HFFc6 (cell line): Measurements from ENCODE around the gene NBAS. TPM values are rescaled to one million over a fixed set of nuclear protein-coding genes. Genes with fewer than 3 reads are reported as not detected.
A peak's percentile ranks its signal among the peaks of the same experiment; 100 is the strongest.

ENCODE experiments used
- DNase-seq: peaks from one replicate; pipeline ENCODE4 v3.0.0-alpha.2; 2018
- H3K27ac Mint-ChIP-seq: 2 replicates; pipeline ENCODE4 v1.8.0; 2020; ENCODE audit warnings: mild to moderate bottlenecking, mixed read lengths
- H3K27me3 Mint-ChIP-seq: 2 replicates; pipeline ENCODE4 v1.8.0; 2021; ENCODE audit warnings: mild to moderate bottlenecking, moderate library complexity, mixed read lengths; ENCODE audit not compliant: insufficient read depth
- H3K36me3 Mint-ChIP-seq: 2 replicates; pipeline ENCODE4 v1.8.0; 2021; ENCODE audit warnings: low read depth, mixed read lengths
- H3K4me1 Mint-ChIP-seq: 2 replicates; pipeline ENCODE4 v1.8.0; 2020; ENCODE audit warnings: low read depth, mixed read lengths
- H3K4me3 Mint-ChIP-seq: 2 replicates; pipeline ENCODE4 v1.8.0; 2020; ENCODE audit warnings: mild to moderate bottlenecking, moderate library complexity, mixed read lengths
- H3K9me3 Mint-ChIP-seq: 2 replicates; pipeline ENCODE4 v1.8.0; 2020; ENCODE audit warnings: mild to moderate bottlenecking, mixed read lengths
- total RNA-seq, 6 experiments: library from RNA; stranded (reverse); fragmentation: NEBNext Ultra II Directional; extraction: Animal tissue kit (Norgen Biotek cat#: 25700); gene quantifications; 2 replicates in 1 of 6; 3 replicates in 5 of 6; pipeline ENCODE4 v1.2.3, GENCODE V29; 2021
- TF ChIP-seq, protein P1 (sequence below): fragments of 200-600 bp; sonication (generic); IDR thresholded peaks from 2 replicates; pipeline ENCODE4 v1.5.0; 2021; ENCODE audit warnings: antibody characterized with exemption, mild to moderate bottlenecking

The NBAS gene
- total RNA-seq, 6 experiments from 2014 or later: 43.5 to 54.0 (median 52.2) TPM

- TF ChIP-seq, protein P1, sequence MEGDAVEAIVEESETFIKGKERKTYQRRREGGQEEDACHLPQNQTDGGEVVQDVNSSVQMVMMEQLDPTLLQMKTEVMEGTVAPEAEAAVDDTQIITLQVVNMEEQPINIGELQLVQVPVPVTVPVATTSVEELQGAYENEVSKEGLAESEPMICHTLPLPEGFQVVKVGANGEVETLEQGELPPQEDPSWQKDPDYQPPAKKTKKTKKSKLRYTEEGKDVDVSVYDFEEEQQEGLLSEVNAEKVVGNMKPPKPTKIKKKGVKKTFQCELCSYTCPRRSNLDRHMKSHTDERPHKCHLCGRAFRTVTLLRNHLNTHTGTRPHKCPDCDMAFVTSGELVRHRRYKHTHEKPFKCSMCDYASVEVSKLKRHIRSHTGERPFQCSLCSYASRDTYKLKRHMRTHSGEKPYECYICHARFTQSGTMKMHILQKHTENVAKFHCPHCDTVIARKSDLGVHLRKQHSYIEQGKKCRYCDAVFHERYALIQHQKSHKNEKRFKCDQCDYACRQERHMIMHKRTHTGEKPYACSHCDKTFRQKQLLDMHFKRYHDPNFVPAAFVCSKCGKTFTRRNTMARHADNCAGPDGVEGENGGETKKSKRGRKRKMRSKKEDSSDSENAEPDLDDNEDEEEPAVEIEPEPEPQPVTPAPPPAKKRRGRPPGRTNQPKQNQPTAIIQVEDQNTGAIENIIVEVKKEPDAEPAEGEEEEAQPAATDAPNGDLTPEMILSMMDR: no peak
- Mint-ChIP-seq H3K27me3 (peaks cover 2% of the 10 kb centered on the region), H3K9me3 (no peaks in the 10 kb centered on the region), H3K36me3 (no peaks in the 10 kb centered on the region), H3K27ac (peak overlapping the region; percentile 43; the same call in 1 of the 2 replicates), H3K4me3 (0 out of 2 replicates have a peak overlapping the region, but pooled peaks have one; percentile 10), H3K4me1 (peaks cover 18% of the 10 kb centered on the region)
- DNase-seq: peak; percentile 13
Measured at GRCh38 chr2:15579641-15580040, 18.5 kb upstream of the NBAS start.

GRCh38 chr2:15577071-15577735 is 16.1 kb upstream of the NBAS start:
- no peak overlapping the region for H3K27ac Mint-ChIP-seq
- H3K36me3 Mint-ChIP-seq: no peaks in the 10 kb centered on the region
- TF ChIP-seq, protein P1: peak; percentile 91
- no peaks in the 10 kb centered on the region for H3K9me3 Mint-ChIP-seq
- no peak overlapping the region for H3K4me3 Mint-ChIP-seq
- H3K27me3 Mint-ChIP-seq: peaks cover 2% of the 10 kb centered on the region
- peak; percentile 78 for DNase-seq
- peaks cover 13% of the 10 kb centered on the region for H3K4me1 Mint-ChIP-seq

DNA sequence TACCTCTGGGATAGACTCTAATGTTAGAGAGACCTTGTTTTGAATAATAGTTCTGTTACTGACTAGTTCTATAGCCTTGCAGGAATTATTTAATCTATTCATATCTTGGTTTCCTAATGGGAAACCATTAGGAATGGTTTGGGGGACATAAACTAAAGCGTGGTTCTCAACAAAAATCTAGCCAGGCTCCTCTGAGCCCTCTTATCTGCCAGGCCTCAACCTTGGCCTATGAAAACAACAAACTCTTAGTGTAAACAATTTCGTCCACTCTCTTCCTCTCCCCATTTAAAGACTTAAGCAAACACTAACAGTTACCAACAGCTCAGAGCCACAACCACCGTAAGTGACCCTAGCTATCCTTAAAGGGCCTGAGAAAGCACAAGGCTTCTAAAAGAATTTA is 10.6 kb upstream of the NBAS start:
- Mint-ChIP-seq H3K27ac (no peak overlapping the region), H3K9me3 (no peaks in the 10 kb centered on the region), H3K4me1 (no peaks in the 10 kb centered on the region), H3K36me3 (no peaks in the 10 kb centered on the region), H3K27me3 (no peaks in the 10 kb centered on the region; the same call in 1 of the 2 replicates), H3K4me3 (no peak overlapping the region)
- no peak for DNase-seq
- TF ChIP-seq, protein P1: no peak

GRCh38 chr2:15570104-15570503 is 9.0 kb upstream of the NBAS start:
- TF ChIP-seq, protein P1: no peak
- DNase-seq: no peak
- Mint-ChIP-seq H3K27me3 (no peaks in the 10 kb centered on the region; the same call in 1 of the 2 replicates), H3K27ac (no peak overlapping the region), H3K9me3 (no peaks in the 10 kb centered on the region), H3K4me3 (no peak overlapping the region), H3K4me1 (no peaks in the 10 kb centered on the region), H3K36me3 (no peaks in the 10 kb centered on the region)

DNA sequence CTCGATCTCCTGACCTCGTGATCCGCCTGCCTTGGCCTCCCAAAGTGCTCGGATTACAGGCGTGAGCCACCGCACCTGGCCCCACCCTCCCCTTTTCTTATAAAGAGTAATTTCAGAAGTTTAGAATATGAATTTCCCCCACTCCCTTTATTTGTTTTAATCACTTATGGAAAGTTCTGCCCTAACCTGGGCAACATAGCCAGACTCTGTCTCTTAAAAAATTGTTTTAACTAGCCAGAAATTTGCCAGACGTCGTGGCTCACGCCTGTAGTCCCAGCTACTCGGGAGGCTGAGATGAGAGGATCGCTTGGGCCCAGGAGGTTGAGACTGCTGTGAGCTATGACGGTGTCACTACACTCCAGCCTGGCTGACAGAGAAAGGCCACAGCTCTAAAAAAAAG is 7.7 kb upstream of the NBAS start:
- no peak overlapping the region for H3K4me3 Mint-ChIP-seq
- H3K4me1 Mint-ChIP-seq: no peaks in the 10 kb centered on the region

More for the DNA sequence above, 7.7 kb upstream of the NBAS start:
- DNase-seq: no peak
- Mint-ChIP-seq H3K9me3 (no peaks in the 10 kb centered on the region), H3K27ac (no peak overlapping the region), H3K36me3 (no peaks in the 10 kb centered on the region), H3K27me3 (no peaks in the 10 kb centered on the region; the same call in 1 of the 2 replicates)
- TF ChIP-seq, protein P1: no peak
